UCSD-AML1 (cell line): ENCODE measurements around the gene BRSK2.
A peak's percentile ranks its signal among the peaks of the same experiment; 100 is the strongest.

Experiments
- DNase-seq: peaks from one replicate; lab custom pipeline; 2025; ENCODE audit not compliant: unreplicated experiment; lab: John Stamatoyannopoulos, UW

BRSK2 gene

DNA sequence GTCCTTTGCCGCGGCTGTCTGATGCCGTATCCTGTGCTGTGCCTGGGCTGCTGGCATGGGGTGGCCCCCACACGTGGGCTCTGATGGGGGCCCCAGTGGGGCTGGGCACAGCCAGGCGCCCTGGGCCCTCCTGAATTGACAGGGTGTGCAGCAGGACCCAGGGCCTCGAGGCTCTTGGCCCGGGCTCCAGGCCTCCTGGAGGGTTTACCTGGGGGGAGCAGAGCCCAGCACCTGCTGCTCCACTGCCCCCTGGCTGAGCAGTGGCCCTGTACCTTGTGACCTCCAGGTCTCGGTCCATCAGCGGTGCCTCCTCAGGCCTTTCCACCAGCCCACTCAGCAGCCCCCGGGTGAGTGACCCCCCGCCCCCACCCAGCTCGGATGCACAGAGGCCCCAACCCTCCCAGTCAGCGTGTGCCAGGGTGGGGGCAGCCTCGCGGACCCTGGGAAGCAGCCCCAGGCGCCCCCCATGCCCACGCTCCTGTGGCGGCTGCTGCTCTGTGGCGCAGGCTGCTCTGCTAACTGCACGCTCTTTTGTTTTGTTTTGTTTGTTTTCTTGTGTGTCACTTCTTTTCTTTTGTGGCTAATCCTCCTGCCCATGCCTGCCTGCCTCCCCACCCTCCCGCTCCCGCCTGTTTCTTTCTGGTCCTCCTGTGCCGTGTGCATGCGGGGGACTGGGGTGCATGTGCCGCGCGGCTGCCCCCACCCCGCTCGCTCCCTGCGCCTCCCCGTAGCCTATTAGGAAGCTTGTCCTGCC is 59.9 kb downstream of the BRSK2 start:
- no peak for DNase-seq

DNA sequence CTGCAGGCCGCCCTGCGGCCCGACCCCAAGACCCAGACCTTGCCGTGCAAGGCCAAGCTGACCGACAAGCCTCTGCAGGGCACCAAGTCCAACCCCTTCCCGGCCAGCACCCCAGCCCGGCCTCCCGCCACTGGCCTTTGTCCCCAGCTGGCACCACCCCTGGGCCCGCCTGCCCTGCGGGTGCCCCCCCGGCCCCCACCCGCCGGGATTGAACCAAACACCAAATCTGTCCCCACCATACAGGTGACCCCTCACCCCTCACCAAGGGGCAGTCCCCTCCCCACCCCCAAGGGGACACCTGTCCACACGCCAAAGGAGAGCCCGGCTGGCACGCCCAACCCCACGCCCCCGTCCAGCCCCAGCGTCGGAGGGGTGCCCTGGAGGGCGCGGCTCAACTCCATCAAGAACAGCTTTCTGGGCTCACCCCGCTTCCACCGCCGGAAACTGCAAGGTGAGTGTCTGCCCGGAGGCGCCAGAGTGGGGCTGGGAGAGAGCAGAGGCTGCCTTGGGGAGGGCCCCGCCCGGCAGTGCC is 60.7 kb downstream of the BRSK2 start:
- DNase-seq, result no peak

DNA sequence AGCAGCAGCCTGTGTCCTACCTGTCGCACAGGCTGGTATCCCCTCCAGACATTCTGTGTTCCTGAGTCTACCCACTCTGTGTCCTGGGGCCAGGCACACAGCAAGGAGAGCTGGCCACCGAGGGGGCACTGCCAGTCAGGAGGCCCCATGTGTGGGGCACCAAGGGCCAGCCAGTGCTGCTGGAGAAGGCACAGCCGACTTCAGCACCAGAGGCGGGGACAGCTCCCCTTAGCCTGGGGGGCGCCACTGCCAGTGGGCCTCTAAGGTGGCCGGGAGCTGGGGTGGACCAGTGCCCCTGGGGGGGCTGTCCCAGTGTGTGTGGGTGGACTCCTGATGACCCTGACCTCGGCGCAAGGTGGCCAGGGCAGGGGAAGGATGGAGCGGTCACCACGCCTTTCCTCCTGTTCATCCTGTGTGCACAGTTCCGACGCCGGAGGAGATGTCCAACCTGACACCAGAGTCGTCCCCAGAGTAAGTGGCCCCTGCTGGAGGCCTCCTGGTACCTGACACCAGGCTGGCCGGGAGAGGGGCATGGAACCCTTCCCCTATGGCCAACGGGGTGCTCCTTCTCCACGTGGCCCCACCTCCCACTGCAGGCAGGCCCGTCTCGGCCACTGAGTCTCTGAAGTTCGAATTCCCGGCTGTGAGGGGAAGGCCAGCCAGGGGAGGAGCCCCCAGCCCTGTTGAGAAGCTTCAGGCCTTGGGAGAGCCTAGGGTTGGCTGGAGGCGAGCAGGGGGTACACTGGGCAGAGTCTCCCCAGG is 61.4 kb downstream of the BRSK2 start:
- DNase-seq, result no peak

DNA sequence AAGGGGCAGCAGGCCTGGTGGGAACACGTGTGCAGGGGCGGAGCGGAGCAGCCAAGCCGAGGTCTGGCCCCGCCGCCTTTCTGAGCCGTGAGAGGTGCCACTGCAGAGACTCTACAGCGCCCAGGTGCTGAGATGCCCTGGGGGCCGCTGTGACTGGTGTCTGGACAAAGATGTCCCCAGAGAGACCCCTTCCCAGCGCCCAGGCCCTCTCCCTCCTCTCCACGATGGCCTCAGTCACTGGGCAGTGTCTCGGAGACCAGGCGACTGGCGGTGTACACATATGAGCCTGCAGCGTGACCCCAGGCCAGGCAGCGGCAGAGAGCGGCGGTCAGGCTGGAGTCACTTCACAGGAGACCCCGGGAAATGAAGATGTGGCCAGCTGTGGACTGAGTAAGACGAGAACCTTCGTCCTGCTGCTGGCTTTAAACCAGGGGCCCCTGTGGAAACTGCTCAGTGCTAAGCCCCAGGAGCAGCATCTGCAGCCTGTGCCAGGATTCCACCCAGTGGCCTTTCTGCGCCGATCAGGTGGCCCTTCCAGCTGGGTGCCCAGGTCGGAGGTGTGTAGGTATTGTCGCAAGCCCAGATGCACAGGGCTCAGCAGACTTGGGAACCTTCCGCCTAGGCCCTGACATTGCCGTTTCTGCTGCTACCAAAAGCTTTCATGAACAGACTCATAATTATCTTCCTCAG is 62.2 kb downstream of the BRSK2 start:
- DNase-seq, result no peak

DNA sequence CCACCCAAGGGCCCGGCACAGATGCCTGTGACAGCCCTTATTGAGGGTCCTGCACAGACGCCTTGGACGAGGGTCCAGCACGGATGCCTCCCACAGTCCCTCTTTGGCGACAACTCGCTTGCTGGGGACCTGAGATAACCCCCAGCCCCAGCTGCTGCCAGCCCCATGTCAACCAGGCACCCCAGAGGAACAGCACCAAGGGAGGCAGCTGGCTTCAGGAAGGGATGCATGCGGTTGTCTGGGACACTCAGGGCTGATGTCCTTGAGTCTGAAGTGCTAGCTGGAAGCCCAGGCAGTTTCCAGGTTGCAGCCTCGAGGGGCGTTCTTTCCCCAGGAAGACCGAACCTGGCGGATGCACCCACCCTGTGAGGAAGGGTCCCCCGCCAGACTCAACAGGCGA is 63.0 kb downstream of the BRSK2 start:
- DNase-seq, result no peak

DNA sequence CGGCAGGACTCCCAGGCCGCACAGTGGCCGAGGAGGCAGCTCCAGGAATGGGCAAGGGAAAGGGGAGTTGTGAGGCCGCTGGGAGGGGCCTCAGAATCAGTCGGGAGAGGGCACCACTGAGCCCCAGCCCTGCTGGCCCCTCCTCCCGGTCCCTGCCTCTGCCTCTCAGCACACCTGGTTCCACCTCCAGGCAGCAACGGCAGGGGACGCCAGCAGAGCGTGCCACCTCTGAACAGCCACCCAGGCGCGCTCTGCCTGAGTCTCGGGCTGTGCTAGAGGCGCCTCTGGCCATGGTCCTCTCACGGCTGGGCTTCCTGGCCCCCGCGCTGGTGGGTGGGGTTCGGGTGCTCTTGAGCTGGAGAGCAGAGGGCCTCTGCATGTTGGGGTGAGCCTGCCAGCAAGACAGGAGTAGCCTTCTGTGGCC is 63.9 kb downstream of the BRSK2 start:
- peak; percentile 58 for DNase-seq

DNA sequence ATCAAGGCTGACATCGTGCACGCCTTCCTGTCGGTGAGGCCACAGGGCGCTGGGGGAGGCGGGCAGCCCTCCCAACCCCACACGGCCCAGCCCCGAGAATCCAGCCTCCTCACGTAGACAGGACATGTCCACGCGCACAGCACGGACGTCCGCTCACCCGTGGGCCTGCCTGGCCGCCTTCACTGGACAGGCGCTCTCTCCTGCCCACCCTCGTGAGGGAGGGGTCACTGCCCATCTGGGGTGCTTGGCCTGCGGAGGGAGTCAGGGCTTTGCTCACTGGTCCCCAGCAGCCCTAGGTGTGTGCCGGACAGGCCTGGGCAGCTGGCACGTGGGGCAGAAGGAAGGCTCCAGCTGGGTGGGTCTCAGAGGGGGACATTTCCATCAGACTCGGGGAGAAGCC is 64.8 kb downstream of the BRSK2 start:
- no peak for DNase-seq

DNA sequence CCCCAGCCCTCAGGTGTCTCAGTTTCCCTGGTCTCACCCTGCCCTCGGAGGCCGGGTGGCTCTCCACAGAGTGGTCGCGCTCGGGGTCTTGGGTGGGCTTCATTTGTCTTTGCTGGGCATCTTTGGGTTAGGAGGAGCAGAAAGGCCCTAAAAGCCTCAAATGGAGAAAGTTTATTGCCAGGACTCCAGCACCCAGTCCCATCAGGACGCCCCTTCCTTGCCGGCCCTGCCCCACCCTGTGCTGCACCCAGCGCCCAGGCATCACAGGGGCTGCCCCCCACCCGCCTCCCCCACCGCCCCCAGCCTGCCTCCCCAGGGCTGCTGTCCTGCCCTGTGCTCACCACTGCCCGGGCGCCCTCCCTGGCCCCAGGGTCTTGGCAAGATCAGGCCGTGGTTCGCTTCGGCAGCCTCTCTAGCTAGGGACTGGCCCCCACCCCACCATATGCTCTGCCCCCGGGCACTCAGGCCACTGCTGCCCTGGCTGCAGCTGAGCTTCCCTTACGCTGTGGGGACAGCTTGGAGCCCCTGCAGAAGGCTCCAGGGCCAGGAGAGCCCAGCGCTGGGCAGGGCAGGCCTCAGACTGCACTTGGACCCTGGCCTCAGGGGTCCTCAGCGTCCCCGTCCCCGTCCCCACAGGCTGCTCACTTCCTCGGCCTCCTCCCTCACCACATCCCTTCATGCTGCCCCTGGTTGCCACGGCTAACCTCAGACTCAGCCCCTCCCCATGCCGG is 65.5 kb downstream of the BRSK2 start:
- no peak for DNase-seq

DNA sequence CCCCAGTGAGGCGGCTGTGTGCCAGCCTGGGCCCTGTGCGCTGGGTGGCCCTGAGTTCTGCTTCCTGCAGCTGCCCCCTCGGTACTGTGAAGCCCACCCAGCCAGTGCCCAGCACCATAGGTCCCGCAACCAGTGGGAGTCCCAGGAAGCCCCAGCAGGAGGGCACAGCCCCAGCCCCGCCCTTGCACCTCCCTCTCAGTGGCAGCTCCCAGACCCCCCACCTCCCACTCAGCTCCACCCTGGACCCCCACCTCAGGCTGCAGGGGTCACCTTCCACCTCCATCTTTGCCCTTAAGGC is 66.0 kb downstream of the BRSK2 start:
- DNase-seq, result no peak

DNA sequence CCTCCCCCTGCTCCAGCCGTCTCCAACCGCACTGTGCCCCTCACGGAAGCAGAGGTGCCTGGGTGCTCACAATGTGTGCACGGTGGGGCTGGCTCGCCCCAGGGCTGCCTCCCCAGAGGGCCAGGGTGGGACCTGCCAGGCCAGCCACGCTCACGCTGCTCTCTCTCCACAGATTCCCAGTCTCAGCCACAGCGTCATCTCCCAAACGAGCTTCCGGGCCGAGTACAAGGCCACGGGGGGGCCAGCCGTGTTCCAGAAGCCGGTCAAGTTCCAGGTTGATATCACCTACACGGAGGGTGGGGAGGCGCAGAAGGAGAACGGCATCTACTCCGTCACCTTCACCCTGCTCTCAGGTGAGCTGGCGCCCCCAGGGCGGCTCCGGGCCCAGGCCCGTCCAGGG is 66.4 kb downstream of the BRSK2 start:
- no peak for DNase-seq

DNA sequence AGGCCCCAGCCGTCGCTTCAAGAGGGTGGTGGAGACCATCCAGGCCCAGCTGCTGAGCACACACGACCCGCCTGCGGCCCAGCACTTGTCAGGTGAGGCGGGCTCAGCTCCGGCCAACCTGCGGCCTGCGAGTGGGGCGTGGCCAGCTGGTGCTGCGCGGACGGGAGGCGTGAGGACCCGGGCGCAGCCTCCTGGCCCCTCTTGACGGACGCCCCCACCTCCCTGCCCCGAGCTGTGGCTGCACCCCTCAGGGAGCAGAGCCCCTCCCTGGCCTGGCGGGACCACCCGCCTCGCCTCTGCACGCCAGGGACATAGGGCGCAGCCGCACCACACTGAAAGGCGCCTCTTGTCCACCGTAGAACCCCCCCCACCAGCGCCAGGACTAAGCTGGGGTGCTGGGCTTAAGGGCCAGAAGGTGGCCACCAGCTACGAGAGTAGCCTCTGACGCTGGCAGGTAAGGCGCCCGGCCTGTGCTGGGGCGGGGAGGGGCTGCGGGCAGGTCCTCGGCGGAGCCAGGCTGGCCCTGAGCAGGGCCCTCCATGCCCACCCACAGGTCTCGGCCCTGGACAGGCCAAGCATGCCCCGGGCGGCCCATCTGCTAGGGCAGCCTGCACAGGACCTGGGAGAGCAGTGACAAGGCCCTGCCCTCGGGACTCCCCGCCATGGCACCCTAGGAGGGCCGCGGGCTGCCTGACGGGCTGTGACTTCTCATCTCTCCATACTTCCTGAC is 67.0 kb downstream of the BRSK2 start:
- DNase-seq, result no peak

DNA sequence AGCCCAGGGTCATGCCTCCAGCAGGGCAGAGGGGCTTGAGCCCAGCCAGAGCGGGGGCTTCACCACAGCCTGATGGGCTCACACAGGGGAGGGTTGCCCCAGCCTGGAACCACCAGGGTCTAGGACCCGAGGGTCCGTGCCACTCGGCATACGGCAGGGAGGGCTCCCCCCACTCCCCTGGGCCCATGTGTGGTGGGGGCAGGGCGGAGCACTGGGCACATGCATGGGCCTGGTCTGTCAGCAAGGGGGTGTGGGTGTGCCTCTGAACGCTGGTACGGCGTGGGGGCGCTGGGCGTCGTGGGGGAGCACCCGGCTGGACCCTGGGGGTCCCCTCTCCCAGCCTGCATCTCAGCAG is 67.6 kb downstream of the BRSK2 start:
- DNase-seq, result no peak

DNA sequence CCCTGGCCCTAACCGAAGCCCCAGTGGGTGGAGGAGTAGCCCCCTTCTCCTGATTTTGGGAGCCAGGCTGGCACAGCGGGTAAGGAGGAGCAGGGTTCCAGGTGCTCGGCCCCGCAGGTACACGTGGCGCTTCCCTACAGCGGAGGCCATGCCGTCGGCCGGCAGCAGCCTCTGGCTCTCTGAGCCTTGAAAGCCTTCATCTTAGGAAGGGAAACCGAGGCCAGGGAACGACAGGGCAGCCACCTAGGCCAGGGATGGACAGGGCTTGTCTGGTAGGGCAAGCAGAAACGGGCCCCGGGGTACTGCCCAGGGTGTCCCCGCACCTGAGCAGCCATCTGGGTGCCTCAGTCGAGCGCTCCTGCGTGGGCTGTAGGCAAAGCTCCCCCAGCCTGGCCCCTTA is 68.1 kb downstream of the BRSK2 start:
- DNase-seq, result no peak

DNA sequence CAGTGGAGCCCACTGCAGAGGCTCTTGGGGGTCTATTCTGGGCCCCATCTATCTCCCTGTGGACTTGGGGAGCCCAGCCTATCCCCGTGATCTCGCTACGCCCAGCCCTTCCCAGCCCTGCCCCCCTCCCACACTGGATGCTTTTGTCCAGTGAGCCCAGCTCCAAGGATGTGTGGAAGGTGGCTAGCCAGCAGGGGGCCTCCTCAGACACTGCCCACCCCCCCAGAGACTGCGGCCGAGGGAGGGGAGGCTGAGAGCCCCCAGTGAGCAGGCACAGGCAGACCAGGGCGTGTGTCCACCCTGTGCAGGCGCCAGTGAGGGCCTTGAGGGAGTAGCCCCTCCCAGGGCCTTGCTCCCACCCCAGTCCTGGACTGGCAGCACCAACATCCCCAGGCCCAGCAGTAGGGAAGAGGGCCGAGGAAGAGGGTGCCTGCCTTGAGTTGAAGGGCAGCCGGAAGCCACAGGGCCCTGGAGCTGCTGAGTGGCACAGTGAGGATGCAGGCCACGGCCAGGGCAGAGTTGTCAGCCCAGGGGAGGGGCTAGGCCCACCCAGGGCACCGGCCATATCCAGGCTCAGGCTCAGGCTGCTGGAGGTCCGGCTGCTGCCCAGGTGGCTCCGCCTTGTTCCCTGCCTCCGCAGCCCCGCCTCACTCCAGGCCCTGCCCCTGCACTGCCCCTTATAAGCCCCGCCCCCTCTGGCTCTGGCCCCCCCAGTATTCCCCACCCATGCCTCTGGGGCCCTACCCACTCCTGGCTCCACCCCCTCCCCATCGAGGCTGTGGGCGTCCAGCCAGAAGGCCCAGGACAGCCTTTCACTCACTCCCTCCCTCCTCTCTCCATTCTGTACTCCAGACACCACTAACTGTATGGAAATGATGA is 68.8 kb downstream of the BRSK2 start:
- no peak for DNase-seq

DNA sequence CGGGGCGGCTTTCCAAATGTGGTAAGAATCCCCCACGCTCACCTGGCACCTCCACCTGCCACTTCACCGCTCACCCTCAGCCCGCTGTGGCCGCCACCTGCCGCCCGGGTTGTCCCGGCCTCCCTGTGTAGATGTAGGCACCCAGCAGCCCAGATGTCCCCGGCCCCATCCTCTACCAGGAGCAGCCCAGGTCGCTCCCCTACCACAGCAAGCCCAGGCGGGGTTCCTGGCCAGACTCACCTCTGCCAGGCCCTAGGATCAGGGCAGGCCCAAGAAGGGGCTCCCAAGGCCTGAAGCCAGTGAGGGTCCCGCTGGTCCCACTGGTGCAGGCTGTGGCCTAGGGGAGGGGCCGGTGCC is 69.5 kb downstream of the BRSK2 start:
- DNase-seq, result no peak

DNA sequence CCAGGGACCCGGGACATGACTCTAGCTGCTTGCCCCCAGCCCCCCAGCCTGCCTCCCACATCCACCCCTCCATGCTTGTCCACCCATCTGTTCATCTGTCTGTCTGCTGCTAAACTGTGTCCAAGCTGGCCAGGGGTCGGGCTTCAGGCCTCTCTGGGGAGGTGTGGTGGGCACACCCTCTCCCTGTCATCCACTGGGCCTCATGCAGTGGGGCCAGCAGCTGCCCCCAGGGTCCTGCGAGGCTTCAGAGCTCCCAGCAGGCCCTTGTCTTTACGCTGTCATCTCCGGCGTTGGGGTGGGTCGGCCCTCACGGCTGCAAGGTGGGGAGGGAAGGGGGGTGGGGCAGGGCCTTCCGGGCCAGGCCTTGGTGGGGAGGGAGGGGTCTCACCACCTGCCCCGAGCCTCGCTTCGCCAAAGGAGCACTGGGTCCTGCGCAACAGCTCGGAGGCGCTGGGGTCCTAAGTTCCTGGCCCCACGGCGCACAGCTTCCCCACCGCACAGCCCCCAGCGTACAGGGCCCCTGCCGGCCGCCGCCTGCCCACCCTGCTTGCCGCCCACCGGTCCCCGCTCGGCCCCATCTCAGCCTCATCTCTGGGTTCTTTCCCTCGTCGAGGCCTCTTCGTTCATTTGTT is 70.1 kb downstream of the BRSK2 start:
- DNase-seq, result no peak

DNA sequence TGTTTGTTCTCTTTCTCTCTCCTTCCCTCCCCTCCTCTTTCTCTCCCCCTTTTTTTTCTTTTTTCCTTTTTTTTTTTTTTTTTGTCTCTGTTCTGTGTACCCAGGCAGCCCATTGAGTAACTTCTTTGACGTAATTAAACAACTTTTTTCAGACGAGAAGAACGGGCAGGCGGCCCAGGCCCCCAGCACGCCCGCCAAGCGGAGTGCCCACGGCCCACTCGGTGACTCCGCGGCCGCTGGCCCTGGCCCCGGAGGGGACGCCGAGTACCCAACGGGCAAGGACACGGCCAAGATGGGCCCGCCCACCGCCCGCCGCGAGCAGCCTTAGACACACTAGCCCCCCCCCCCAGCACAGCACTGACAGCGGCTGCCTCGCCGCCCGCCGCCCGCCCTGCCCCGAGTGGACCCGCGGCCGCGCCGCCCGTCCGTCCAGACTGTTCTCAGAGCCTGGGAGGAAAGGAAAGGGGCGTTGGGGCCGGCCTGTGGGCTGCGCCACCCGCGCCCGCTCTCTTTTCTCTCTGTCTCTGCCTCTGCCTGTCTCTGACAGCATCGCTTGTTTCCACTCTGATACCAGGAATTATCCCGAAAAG is 70.8 kb downstream of the BRSK2 start:
- DNase-seq, result no peak

DNA sequence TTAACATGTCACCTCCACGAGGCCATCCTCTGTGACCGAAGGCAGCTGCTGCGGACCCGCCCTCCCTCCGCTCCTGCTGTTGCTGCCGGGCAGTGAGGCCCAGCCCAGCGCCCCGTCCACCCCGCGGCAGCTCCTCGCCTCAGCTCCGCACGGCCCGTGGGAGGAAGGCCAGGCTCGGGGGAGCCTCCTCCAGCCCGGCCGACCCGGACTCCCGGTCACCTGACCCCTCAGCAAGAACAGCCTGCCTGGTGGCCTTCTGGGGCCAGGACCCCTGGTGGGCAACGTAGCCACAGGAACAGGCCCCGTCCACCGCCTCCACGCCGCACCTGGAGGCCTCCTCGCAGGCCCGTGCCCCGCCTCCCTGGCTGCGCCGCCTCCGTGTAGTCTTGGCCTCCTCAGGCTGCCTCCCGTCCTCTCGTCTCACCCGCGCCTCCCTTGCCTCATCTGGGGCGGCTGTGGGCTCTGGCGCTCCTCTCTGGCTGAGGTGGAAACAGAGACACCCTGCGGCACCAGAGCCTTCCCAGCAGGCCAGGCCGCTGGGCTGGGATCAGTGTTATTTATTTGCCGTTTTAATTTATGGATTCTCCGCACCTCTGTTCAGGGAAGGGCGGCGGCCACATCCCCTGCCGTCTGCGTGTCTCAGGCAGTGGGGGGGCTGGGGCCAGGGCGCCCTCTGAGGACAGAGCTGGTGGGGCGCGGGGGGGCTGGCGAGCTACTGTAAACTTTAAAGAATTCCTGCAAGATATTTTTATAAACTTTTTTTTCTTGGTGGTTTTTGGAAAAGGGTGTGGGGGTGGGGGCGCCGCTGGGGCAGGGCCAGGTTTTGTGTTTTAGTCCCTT is 71.5 kb downstream of the BRSK2 start:
- DNase-seq, result no peak
